HUES6 (cell line): ENCODE data around the gene LDLRAD3.

Experiments
- H3K27ac ChIP-seq: 2 replicates; pipeline ENCODE4 v1.7.0; 2013; ENCODE audit warnings: low read depth, mild to moderate bottlenecking, low read length, inconsistent platforms
- H3K27me3 ChIP-seq: 2 replicates; pipeline ENCODE4 v1.6.1; 2013; ENCODE audit warnings: low read length; ENCODE audit not compliant: control insufficient read depth, insufficient read depth
- H3K36me3 ChIP-seq: 2 replicates; pipeline ENCODE4 v1.6.1; 2013; ENCODE audit warnings: low read length; ENCODE audit not compliant: control insufficient read depth, insufficient read depth
- H3K4me1 ChIP-seq: 2 replicates; pipeline ENCODE4 v1.6.1; 2013; ENCODE audit warnings: low read length; ENCODE audit not compliant: control insufficient read depth, insufficient read depth
- H3K4me3 ChIP-seq: 2 replicates; pipeline ENCODE4 v1.5.1; 2013; ENCODE audit warnings: low read depth, low read length
- H3K9ac ChIP-seq: one replicate; pipeline ENCODE4 v1.6.1; 2013; ENCODE audit warnings: mild to moderate bottlenecking, low read length
- H3K9me3 ChIP-seq: 2 replicates; pipeline ENCODE4 v1.6.1; 2013; ENCODE audit warnings: low read depth, low read length; ENCODE audit not compliant: control insufficient read depth, insufficient read depth

LDLRAD3 gene

GRCh38 chr11:36048496-36049247 is 104.8 kb downstream of the LDLRAD3 start:
- H3K27ac ChIP-seq: no peak overlapping the region
- no peak overlapping the region for H3K9ac ChIP-seq
- no peaks in the 10 kb centered on the region for H3K27me3 ChIP-seq
- H3K36me3 ChIP-seq: no peaks in the 10 kb centered on the region
- no peaks in the 10 kb centered on the region for H3K9me3 ChIP-seq
- H3K4me3 ChIP-seq: no peak overlapping the region
- peaks cover 16% of the 10 kb centered on the region for H3K4me1 ChIP-seq

GRCh38 chr11:36051235-36052144 is 107.6 kb downstream of the LDLRAD3 start:
- H3K36me3 ChIP-seq: no peaks in the 10 kb centered on the region
- no peak overlapping the region for H3K9ac ChIP-seq
- H3K9me3 ChIP-seq: peaks cover 2% of the 10 kb centered on the region; the same call in 1 of the 2 replicates
- no peaks in the 10 kb centered on the region for H3K27me3 ChIP-seq
- no peak overlapping the region for H3K4me3 ChIP-seq
- no peak overlapping the region for H3K27ac ChIP-seq
- H3K4me1 ChIP-seq: peaks cover 16% of the 10 kb centered on the region

- Histone ChIP-seq H3K9ac (no peak overlapping the region), H3K4me3 (no peak overlapping the region), H3K9me3 (peaks cover 2% of the 10 kb centered on the region; the same call in 1 of the 2 replicates), H3K36me3 (no peaks in the 10 kb centered on the region), H3K27me3 (no peaks in the 10 kb centered on the region), H3K4me1 (peaks cover 16% of the 10 kb centered on the region), H3K27ac (no peak overlapping the region)
Measured at GRCh38 chr11:36053281-36053680, 109.4 kb downstream of the LDLRAD3 start.

DNA sequence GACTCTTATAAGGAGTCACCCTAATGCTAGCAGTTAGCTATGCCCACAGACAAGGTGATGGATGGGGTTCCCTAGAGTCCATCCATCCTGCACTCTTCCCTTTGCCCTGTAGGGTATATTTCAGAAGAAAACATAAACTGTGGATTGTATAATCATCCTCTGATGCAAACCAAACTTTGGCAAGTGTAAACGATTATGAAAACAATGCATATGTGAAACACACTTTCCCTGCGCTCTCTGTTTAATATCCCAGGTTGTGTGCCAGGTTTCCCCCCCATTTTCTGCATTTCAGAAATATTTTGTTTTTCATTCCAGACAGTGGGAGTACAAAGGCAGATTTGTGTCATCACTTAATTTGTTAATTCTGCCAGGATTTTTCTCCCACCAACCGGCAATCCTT is 110.0 kb downstream of the LDLRAD3 start:
- Histone ChIP-seq H3K27me3 (no peaks in the 10 kb centered on the region), H3K27ac (no peak overlapping the region), H3K9ac (no peak overlapping the region), H3K36me3 (no peaks in the 10 kb centered on the region), H3K9me3 (peaks cover 2% of the 10 kb centered on the region; the same call in 1 of the 2 replicates), H3K4me3 (no peak overlapping the region), H3K4me1 (peaks cover 13% of the 10 kb centered on the region)

DNA sequence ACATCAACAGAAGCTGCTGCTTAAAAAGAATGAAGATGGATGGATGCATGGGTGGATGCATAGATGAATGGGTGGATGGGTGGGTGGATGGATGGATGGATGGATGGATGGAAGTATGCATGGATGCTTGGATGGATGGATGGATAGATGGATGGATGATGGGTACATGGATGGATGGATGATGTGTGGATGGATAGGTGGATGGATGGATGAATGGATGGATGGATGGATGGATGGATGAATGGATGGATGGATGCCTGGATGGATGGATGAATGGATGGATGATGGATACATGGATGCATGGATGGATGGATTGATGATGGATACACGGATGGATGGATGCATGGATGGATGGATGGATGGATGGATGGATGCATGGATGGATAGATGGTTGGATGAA is 110.8 kb downstream of the LDLRAD3 start:
- Histone ChIP-seq H3K4me3 (no peak overlapping the region), H3K36me3 (no peaks in the 10 kb centered on the region), H3K27me3 (no peaks in the 10 kb centered on the region), H3K27ac (no peak overlapping the region), H3K9ac (no peak overlapping the region), H3K4me1 (peaks cover 11% of the 10 kb centered on the region), H3K9me3 (peaks cover 7% of the 10 kb centered on the region)

DNA sequence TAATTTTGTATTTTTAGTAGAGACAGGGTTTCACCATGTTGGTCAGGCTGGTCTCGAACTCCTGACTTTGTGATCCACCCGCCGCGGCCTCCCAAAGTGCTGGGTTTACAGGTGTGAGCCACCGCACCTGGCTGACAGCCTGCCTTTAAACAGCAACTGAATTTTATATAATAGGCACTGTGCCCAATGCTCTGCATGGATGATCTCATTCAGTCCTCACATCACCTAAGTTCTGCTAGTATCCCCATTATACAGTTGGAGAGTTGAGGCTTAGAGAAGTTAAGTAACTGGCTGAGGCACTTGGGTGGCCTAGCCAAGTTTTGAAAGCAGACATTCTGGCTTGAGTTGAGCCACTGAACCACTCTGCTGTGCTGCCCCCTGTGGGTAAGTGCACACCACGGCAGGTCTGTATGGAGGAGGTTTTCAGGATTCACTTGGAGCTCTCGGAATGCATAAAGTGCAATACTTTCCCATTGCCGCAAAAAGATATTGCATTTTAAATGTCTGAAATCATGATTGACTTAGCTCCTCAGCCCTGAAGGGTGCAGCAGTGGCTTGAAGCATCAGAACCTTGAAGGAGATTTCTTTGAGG is 112.4 kb downstream of the LDLRAD3 start:
- peaks cover 10% of the 10 kb centered on the region for H3K9me3 ChIP-seq
- no peaks in the 10 kb centered on the region for H3K27me3 ChIP-seq
- H3K9ac ChIP-seq: no peak overlapping the region
- no peaks in the 10 kb centered on the region for H3K36me3 ChIP-seq
- peaks cover 6% of the 10 kb centered on the region for H3K4me1 ChIP-seq
- no peak overlapping the region for H3K4me3 ChIP-seq
- no peak overlapping the region for H3K27ac ChIP-seq

DNA sequence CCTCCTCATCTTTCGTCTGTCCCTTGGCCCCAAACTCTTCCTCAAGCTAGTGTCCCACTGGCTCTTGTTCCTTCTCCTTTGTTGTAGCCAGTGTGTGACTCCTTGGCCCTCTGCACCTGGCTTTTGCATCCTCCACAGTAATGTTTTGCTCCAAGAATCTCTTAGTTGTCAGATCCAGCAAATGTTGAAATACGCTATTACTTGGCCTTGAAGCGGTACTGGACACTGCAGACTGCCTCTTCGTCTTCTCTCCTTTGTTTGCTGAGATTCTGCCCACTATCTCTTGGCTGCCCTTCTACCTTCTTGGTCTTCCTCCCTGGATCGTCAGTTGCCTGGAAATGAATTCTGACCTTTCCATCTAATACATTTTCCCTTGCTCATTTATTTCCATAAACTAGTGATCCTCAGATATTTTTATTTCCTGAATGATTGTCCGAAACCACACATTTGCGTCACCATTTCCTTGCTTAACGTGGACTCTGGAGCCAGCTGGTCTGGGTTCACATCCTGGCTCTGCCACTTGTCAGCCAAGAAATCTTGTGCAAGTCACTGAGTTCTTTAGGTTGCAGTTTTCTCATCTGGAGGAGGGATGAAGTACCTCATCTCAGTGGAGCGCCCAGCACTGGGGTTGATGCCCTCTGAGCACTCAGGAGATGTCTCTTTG is 113.6 kb downstream of the LDLRAD3 start:
- H3K36me3 ChIP-seq: no peaks in the 10 kb centered on the region
- no peak overlapping the region for H3K4me3 ChIP-seq
- no peaks in the 10 kb centered on the region; the same call in 1 of the 2 replicates for H3K4me1 ChIP-seq
- no peak overlapping the region for H3K9ac ChIP-seq
- no peaks in the 10 kb centered on the region for H3K27me3 ChIP-seq
- H3K9me3 ChIP-seq: peaks cover 10% of the 10 kb centered on the region
- no peak overlapping the region for H3K27ac ChIP-seq

GRCh38 chr11:36059660-36060059 is 115.8 kb downstream of the LDLRAD3 start:
- no peaks in the 10 kb centered on the region for H3K27me3 ChIP-seq
- H3K9me3 ChIP-seq: peaks cover 9% of the 10 kb centered on the region
- no peak overlapping the region for H3K9ac ChIP-seq
- no peaks in the 10 kb centered on the region for H3K36me3 ChIP-seq
- no peak overlapping the region for H3K27ac ChIP-seq
- no peak overlapping the region for H3K4me3 ChIP-seq
- no peaks in the 10 kb centered on the region; the same call in 1 of the 2 replicates for H3K4me1 ChIP-seq

DNA sequence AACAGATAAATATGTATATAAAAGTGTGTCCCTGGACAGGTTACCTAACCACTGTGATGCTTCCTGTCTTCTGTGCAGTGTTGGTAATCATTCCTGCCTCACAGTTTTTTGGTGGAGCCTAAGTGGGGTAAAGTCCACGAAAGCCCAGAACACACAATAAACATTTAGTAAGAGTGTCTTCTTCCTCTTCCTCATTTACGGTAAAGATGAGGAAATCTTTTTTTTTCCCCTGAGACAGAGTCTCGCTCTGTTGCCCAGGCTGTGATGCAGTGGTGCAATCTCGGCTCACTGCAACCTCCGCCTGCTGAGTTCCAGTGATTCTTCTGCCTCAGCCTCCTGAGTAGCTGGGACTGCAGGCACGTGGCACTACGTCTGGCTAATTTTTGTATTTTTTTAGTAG is 117.1 kb downstream of the LDLRAD3 start:
- Histone ChIP-seq H3K27ac (no peak overlapping the region), H3K4me1 (no peaks in the 10 kb centered on the region; the same call in 1 of the 2 replicates), H3K9me3 (peaks cover 13% of the 10 kb centered on the region; the same call in 1 of the 2 replicates), H3K4me3 (no peak overlapping the region), H3K27me3 (no peaks in the 10 kb centered on the region), H3K36me3 (no peaks in the 10 kb centered on the region), H3K9ac (no peak overlapping the region)

DNA sequence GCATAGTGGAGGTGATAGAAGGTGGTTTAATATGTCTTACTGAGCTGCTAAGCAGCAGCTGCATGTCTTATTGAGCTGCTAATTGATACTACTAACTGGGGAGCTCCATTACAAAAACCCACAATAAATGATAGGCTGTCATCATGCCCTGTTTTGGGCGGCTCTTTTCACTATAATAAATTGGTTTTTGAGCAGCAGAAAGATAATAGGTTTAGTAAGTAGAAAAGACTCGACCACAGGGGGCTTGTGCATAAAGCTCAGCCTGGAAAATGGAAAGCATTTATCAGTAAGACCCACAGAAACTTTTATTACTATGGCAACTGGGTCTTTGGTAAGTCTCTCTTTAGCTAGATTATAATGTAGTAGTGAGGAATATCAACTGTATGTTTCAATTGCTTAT is 117.6 kb downstream of the LDLRAD3 start:
- peaks cover 13% of the 10 kb centered on the region; the same call in 1 of the 2 replicates for H3K9me3 ChIP-seq
- H3K9ac ChIP-seq: no peak overlapping the region
- no peak overlapping the region for H3K27ac ChIP-seq
- H3K36me3 ChIP-seq: no peaks in the 10 kb centered on the region
- no peaks in the 10 kb centered on the region; the same call in 1 of the 2 replicates for H3K4me1 ChIP-seq
- no peaks in the 10 kb centered on the region for H3K27me3 ChIP-seq
- no peak overlapping the region for H3K4me3 ChIP-seq
